Measurements from ENCODE around the gene PPP1R11. TPM values are rescaled to one million over a fixed set of nuclear protein-coding genes. Genes with fewer than 3 reads are reported as not detected.

Gene PPP1R11, protein sequence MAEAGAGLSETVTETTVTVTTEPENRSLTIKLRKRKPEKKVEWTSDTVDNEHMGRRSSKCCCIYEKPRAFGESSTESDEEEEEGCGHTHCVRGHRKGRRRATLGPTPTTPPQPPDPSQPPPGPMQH
- 34.6 and 36.7 TPM in 2 replicates for total RNA-seq

DNA sequence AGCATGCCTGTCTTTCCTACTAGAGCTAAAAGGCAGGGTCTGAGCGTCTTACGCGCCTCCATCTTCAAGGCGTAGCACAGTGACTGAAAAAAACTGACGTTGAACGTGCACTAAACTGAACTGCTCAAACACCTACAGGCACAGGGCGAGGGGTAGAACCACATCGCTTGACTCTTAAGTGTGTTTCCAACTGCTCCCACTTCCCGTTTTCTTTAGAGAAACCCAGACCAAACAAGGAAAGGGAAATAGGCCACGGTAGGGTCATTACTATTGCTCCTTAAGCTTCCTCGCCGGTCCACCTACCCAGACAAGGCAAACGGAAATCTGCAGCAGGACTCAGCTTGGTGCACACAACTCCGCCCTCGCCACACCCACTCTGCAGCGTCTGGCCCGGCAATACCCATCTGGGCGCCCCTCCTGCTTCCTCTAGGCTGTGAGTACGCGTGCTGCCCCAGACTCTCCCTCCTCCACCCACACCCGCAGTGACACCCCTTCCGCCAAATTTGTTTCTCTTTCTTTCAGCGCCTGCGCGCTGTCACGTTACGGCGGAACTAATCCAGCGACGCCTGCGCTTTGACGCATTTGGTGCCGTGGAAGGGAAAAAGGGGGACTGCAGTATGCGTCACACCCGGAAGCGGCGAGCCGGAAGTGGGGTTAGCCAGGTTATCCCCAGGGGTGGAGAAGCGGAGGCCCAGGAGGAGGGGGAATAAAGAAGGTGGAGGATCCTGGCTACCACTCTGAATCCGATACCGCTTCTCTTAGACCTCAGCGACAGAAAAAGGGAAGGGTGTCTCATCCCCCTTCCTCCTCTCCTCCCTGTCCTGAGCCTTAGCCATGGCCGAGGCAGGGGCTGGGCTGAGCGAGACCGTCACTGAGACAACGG is at the start of gene PPP1R11:
PPP1R11 (plus strand) TSS at position 622 of the 883 bp plus-strand sequence; CDS start at position 835, 213 bp downstream.

DNA sequence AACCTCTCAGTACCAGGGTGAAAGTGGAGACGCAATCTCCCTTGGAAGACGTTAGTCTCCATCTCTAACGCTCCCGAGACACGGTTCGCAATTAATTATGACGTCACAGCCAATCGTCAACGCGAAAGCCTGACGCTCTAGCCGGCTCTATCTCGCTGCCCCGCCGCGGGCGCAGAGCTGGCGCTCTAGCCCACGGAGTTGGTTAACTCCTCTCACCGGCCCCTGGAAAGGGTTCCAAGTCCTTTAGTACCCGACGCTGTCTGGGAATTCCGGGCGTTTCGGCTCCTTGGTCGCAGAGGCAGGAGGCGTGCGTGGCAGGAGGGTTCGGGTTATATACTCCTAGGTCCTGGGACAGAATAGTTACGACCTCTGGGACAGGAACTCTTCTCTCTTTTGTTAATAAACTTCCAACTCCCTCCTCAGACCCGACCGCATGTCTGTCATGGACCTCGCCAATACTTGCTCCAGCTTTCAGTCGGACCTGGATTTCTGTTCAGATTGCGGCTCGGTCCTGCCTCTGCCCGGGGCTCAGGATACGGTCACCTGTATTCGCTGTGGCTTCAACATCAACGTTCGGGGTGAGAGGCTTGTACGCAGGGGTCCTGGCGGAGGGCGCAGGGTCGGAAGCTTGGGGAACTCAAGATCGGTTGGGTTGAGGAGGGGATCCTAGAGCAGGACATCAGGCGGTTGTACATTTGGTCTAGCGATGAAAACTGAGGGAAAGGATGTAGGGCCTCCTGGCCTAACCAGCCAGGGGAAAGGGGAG is 5.7 kb upstream of the PPP1R11 start, which contains the start of gene POLR1H:
POLR1H (plus strand) TSS at position 174 of the 766 bp plus-strand sequence; CDS start at position 434, 260 bp downstream.

DNA sequence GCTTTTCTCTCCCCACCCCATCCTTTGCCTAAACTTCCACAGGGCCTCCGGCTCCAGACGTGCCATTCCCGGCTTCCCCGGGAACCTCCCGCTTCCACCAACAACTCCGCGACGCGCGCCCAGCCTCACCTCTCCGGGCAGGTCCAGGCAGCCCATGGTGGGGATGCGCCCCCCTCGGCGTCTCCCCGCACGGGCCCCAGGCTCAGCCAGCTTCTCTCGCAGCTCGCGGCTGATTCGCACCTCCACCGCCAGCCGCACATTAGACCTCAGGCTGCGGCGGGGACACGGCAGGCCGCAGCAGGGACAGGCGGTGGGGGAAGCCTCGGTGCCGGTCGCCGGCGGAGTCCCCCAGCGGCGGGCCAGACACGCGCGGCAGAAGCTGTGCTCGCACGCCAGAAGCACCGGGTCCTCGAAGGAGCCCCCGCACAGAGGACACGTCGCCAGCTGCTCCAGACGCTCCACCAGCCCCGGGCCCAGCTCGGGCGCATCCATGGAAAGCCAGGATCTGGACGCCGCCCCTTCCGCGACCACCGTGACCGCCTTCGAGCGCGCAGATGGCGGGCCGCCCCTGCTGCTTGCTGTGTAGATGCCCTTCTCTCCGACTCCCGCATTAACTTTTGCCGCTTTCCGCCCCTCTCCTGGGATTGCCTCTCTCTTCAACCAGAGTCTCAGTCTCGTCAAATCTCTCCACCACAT is 8.2 kb downstream of the PPP1R11 start, which contains the start of gene RNF39:
RNF39 (minus strand) TSS at position 676 of the 696 bp plus-strand sequence; CDS start at position 492, 184 bp downstream.

DNA sequence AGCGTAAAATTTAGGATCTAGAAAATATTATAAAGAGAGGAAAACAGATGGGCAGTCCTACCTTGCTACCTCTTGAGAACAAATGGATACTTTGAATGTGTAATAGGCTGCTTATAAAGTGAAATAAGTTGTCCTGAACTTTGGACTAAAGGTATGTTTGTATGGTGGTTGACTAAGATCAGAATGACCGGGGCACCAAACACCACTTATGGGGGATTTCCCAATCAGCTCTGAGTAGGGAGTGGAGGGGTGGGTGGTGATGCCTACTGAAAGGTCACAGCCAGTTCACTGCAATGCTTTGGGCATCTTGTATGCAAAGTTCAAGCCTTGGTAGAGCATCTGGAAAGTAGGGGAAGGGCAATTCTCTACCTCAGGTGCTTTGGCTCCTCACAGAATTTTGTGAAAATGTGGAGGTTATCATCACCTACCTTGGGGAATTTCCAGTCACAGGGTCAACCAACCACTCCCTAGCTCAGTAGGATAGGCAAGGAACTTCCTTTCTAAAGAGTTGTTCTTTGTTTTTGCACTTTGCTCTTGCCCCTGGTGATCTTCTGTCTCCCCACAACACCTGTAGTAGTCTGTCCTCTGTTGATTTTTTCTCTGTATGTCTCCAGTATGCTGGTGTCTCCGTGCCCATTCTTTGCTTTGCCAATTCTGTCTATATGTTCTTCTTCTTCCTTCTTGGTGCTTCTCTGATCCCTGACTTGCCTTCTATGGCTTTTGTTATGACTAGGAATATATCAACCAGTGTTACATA is 46.2 kb downstream of the PPP1R11 start, which contains the start of gene TRIM31:
TRIM31 (minus strand) TSS at position 88 of the 757 bp plus-strand sequence. CDS start 285 bp downstream, outside the sequence.

Small RNA genes within 50 kb of the gene (small RNA-seq; reads per million reads assigned to genes)
- not detected for gene RF02218
- not detected for gene RF02219
- gene RF02220: not detected

Other genes starting within 250 kb of the PPP1R11 start
- not detected in 2 replicates for gene HLA-G, start 239.4 kb upstream of the PPP1R11 start, total RNA-seq
- 478 and 738 TPM in 2 replicates for gene HLA-A, start 124.7 kb upstream of the PPP1R11 start, total RNA-seq
- gene POLR1H, start 5.9 kb upstream of the PPP1R11 start, total RNA-seq: 18.3 and 21.5 TPM in 2 replicates
- gene RNF39, start 8.6 kb downstream of the PPP1R11 start, total RNA-seq: 0.16 TPM in 1 of 2 replicates, not detected in the other
- gene TRIM31, start 45.9 kb downstream of the PPP1R11 start, total RNA-seq: not detected in 2 replicates
- not detected in 2 replicates for gene TRIM40, start 68.9 kb downstream of the PPP1R11 start, total RNA-seq
- gene TRIM10, start 94.0 kb downstream of the PPP1R11 start, total RNA-seq: not detected in 2 replicates
- gene TRIM15, start 96.3 kb downstream of the PPP1R11 start, total RNA-seq: not detected in 2 replicates
- 38.5 and 41.9 TPM in 2 replicates for gene TRIM26, start 146.2 kb downstream of the PPP1R11 start, total RNA-seq